HCT116 (cell line): ENCODE results near the gene PWWP2B. TPM values are rescaled to one million over a fixed set of nuclear protein-coding genes. Genes with fewer than 3 reads are reported as not detected.

ENCODE experiments used
- ATAC-seq: fragments of 200-7000 bp; cut with Tn5 transposase; 2 replicates; pipeline ENCODE4 v1.9.1; 2020; ENCODE audit warnings: mild to moderate bottlenecking, moderate library complexity
- BruUV-seq: library from RNA; stranded (reverse); fragments of 400-500 nt; replicated peaks from 2 replicates; lab custom pipeline; 2021; lab: Mats Ljungman, UMichigan
- CTCF ChIA-PET: fragments of 300-600 bp; sonication (Branson Sonifier 250); formaldehyde crosslinking; loops from one replicate; lab custom pipeline; 2021; ENCODE audit warnings: antibody characterized with exemption; lab: Charles Lee
- POLR2A ChIA-PET: fragments of 300-600, 350-600 bp; sonication (Branson Sonifier 250); formaldehyde crosslinking; loops from one replicate; lab custom pipeline; 2021; ENCODE audit warnings: antibody characterized with exemption; lab: Charles Lee
- RAD21 ChIA-PET, 2 experiments: fragments of 300-600 bp; sonication (Branson Sonifier 250); formaldehyde crosslinking; loops; one replicate each; lab custom pipeline; 2023; ENCODE audit warnings: low total read pairs in 2 of 2; ENCODE audit not compliant: uncharacterized antibody in 2 of 2, unreplicated experiment in 2 of 2, low non-redundant PET in 1 of 2; lab: Charles Lee
- DNase-seq: peaks from one replicate; pipeline ENCODE4 v3.0.0-alpha.2; 2010; ENCODE audit warnings: low read depth, low spot score
- H2AFZ ChIP-seq: fragments of 200-600 bp; shearing (Covaris generic), sonication (generic); 2 replicates; pipeline ENCODE4 v1.6.1; 2017; ENCODE audit warnings: low read depth, mixed run types, mixed read lengths, antibody characterized with exemption, low read length; ENCODE audit not compliant: poor library complexity, severe bottlenecking
- H3K27ac ChIP-seq: 2 replicates; pipeline ENCODE4 v1.5.1; 2012; ENCODE audit warnings: low read depth, low read length
- H3K27me3 ChIP-seq: fragments of 200-600 bp; sonication (generic); 2 replicates; pipeline ENCODE4 v1.6.1; 2016; ENCODE audit warnings: mixed run types, low read length, mixed read lengths; ENCODE audit not compliant: insufficient read depth
- H3K36me3 ChIP-seq, 2 experiments: fragments of 200-500 bp in 1 of 2; fragments of 200-600 bp in 1 of 2; sonication (Bioruptor generic) in 1 of 2; sonication (generic) in 1 of 2; 2 replicates each; pipeline versions ENCODE4 v1.5.1 to v1.6.1; 2014 to 2016; ENCODE audit warnings: low read length in 2 of 2, inconsistent platforms in 1 of 2, mixed read lengths in 1 of 2, mixed run types in 1 of 2; ENCODE audit not compliant: insufficient read depth in 2 of 2, control insufficient read depth in 1 of 2
- H3K4me1 ChIP-seq, 2 experiments: fragments of 200-600 bp in 1 of 2; sonication (generic) in 1 of 2; 2 replicates each; pipeline versions ENCODE4 v1.5.1 to v1.6.1; 2012 to 2017; ENCODE audit warnings: low read length in 2 of 2, inconsistent platforms in 1 of 2, mild to moderate bottlenecking in 1 of 2, mixed read lengths in 1 of 2, mixed run types in 1 of 2, moderate library complexity in 1 of 2; ENCODE audit not compliant: insufficient read depth in 2 of 2, control insufficient read depth in 1 of 2
- H3K4me2 ChIP-seq: fragments of 200-600 bp; sonication (generic); 2 replicates; pipeline ENCODE4 v1.6.1; 2017; ENCODE audit warnings: mixed run types, low read length, mixed read lengths
- H3K4me3 ChIP-seq, 2 experiments: fragments of 200-600 bp in 1 of 2; sonication (generic) in 1 of 2; replicated peaks in 1 of 2; 2 replicates each; pipeline ENCODE4 v1.5.1; 2011 to 2016; ENCODE audit warnings: low read length in 2 of 2, control low read depth in 1 of 2, low read depth in 1 of 2, mild to moderate bottlenecking in 1 of 2, mixed read lengths in 1 of 2, mixed run types in 1 of 2
- H3K79me2 ChIP-seq: fragments of 200-600 bp; sonication (generic); 2 replicates; pipeline ENCODE4 v1.6.1; 2017; ENCODE audit warnings: mild to moderate bottlenecking, mixed run types, low read length, moderate library complexity, mixed read lengths; ENCODE audit not compliant: insufficient read depth
- H3K9ac ChIP-seq: fragments of 200-600 bp; sonication (generic); 2 replicates; pipeline ENCODE4 v1.6.1; 2016; ENCODE audit warnings: low read length, mixed read lengths
- H3K9me2 ChIP-seq: fragments of 200-600 bp; sonication (generic), shearing (Covaris generic); 2 replicates; pipeline ENCODE4 v1.6.1; 2017; ENCODE audit warnings: mixed run types, mild to moderate bottlenecking, moderate library complexity; ENCODE audit not compliant: insufficient read depth
- H3K9me3 ChIP-seq, 2 experiments: fragments of 200-500 bp in 1 of 2; fragments of 200-600 bp in 1 of 2; sonication (Bioruptor generic) in 1 of 2; sonication (generic) in 1 of 2; 2 replicates each; pipeline ENCODE4 v1.6.1; 2014 to 2017; ENCODE audit warnings: low read length in 2 of 2, mixed read lengths in 2 of 2, inconsistent platforms in 1 of 2, low read depth in 1 of 2, mild to moderate bottlenecking in 1 of 2, mixed run types in 1 of 2, moderate library complexity in 1 of 2; ENCODE audit not compliant: control insufficient read depth in 1 of 2, insufficient read depth in 1 of 2
- H4K20me1 ChIP-seq: fragments of 200-600 bp; sonication (generic), shearing (Covaris generic); 2 replicates; pipeline ENCODE4 v1.6.1; 2017; ENCODE audit warnings: mixed run types, mild to moderate bottlenecking, moderate library complexity; ENCODE audit not compliant: insufficient read depth
- ATF3 ChIP-seq: IDR thresholded peaks from 2 replicates; pipeline ENCODE4 v1.6.1; 2012
- CBX3 ChIP-seq: IDR thresholded peaks from 2 replicates; pipeline ENCODE4 v1.6.1; 2012; ENCODE audit warnings: low read depth
- CTCF ChIP-seq, 3 experiments: fragments of 200-600 bp in 1 of 3; sonication (generic) in 1 of 3; IDR thresholded peaks in 2 of 3; conservative IDR thresholded peaks in 1 of 3; 2 replicates each; pipeline ENCODE4 v1.5.1; 2012 to 2017; ENCODE audit warnings: low read depth in 2 of 3, low read length in 2 of 3, antibody characterized with exemption in 1 of 3, borderline replicate concordance in 1 of 3, control low read depth in 1 of 3, mild to moderate bottlenecking in 1 of 3, mixed read lengths in 1 of 3, mixed run types in 1 of 3, moderate library complexity in 1 of 3; ENCODE audit not compliant: insufficient read depth in 1 of 3
- ELF1 ChIP-seq: IDR thresholded peaks from 2 replicates; pipeline ENCODE4 v1.6.1; 2012; ENCODE audit warnings: low read depth, borderline replicate concordance
- EZH2 ChIP-seq: fragments of 200-600 bp; sonication (generic); IDR thresholded peaks from 2 replicates; pipeline ENCODE4 v1.6.1; 2017; ENCODE audit warnings: antibody characterized with exemption, mixed run types
- EZH2phosphoT487 ChIP-seq: fragments of 200-600 bp; IDR thresholded peaks from 2 replicates; pipeline ENCODE4 v1.6.1; 2018; ENCODE audit warnings: antibody characterized with exemption, borderline replicate concordance
- FOSL1 ChIP-seq: IDR thresholded peaks from 2 replicates; pipeline ENCODE4 v1.6.1; 2012; ENCODE audit warnings: low read depth
- POLR2A ChIP-seq: IDR thresholded peaks from 2 replicates; pipeline ENCODE4 v1.7.0; 2011; ENCODE audit warnings: borderline replicate concordance; ENCODE audit not compliant: insufficient read depth, insufficient read length; ENCODE audit errors: extremely low read depth
- POLR2AphosphoS5 ChIP-seq: IDR thresholded peaks from 2 replicates; pipeline ENCODE4 v1.6.1; 2011; ENCODE audit warnings: mild to moderate bottlenecking, low read depth, low read length, moderate library complexity
- SIN3A ChIP-seq: IDR thresholded peaks from 2 replicates; pipeline ENCODE4 v1.6.1; 2012; ENCODE audit warnings: low read depth
- SP1 ChIP-seq: IDR thresholded peaks from 2 replicates; pipeline ENCODE4 v1.6.1; 2012; ENCODE audit warnings: low read depth
- YY1 ChIP-seq: IDR thresholded peaks from 2 replicates; pipeline ENCODE4 v1.6.1; 2011; ENCODE audit warnings: low read length, low read depth, moderate library complexity, mild to moderate bottlenecking; ENCODE audit not compliant: insufficient replicate concordance; ENCODE audit errors: extremely low read depth
- ZBTB33 ChIP-seq: IDR thresholded peaks from 2 replicates; pipeline ENCODE4 v1.6.1; 2011; ENCODE audit warnings: mild to moderate bottlenecking, low read length, moderate library complexity; ENCODE audit not compliant: insufficient replicate concordance; ENCODE audit errors: extremely low read depth
- ZNF274 ChIP-seq: fragments of 200-500 bp; sonication (Bioruptor generic); IDR thresholded peaks from 2 replicates; pipeline ENCODE4 v1.6.1; 2014; ENCODE audit warnings: mild to moderate bottlenecking, low read depth, low read length, inconsistent platforms
- intact Hi-C: fragments of 100-400 bp; cut with micrococcal nuclease; formaldehyde crosslinking; loops from 2 replicates; pipeline ENCODE4 v1.10.0; 2022
- total RNA-seq: library from RNA; stranded (reverse); gene quantifications from one replicate; pipeline ENCODE4 v1.2.1, GENCODE V29; 2021; ENCODE audit not compliant: unreplicated experiment

The PWWP2B gene
- total RNA-seq, 1 experiment from 2014 or later, result 13.9 TPM

GRCh38 chr10:132366499-132366898 lies 30.5 kb upstream of the PWWP2B start:
- RAD21 ChIA-PET, result no interaction called here
- TF ChIP-seq FOSL1 (no peak), CBX3 (no peak)
- TF ChIP-seq, all 23 proteins: peak for 0
- DNase-seq (no peak), ATAC-seq (no peak)
- Histone ChIP-seq H3K79me2 (no peaks in the 10 kb centered on the region), H2AFZ (no peak overlapping the region), H3K36me3 (no peaks in the 10 kb centered on the region), H3K4me3 (no peak overlapping the region), H3K27ac (no peak overlapping the region), H3K4me2 (no peak overlapping the region), H3K9me2 (no peaks in the 10 kb centered on the region), H4K20me1 (no peaks in the 10 kb centered on the region), H3K9me3 (no peaks in the 10 kb centered on the region), H3K9ac (no peak overlapping the region), H3K4me1 (peaks cover 3% of the 10 kb centered on the region in 2 experiments; a peak in 3 of 4 replicates), H3K27me3 (no peaks in the 10 kb centered on the region)
- ChIA-PET CTCF (no interaction called here), POLR2A (no interaction called here)
- no TSS peak for BruUV-seq
- intact Hi-C loops, result no loop called here

GRCh38 chr10:132368391-132368790 lies 28.6 kb upstream of the PWWP2B start:
- Histone ChIP-seq H3K4me1 (peaks cover 3 to 6% of the 10 kb centered on the region in 2 experiments; a peak in 3 of 4 replicates), H3K27ac (no peak overlapping the region), H3K9ac (no peak overlapping the region), H3K36me3 (no peaks in the 10 kb centered on the region), H2AFZ (no peak overlapping the region), H3K27me3 (no peaks in the 10 kb centered on the region), H3K4me3 (no peak overlapping the region), H3K9me3 (no peaks in the 10 kb centered on the region), H3K79me2 (no peaks in the 10 kb centered on the region), H4K20me1 (no peaks in the 10 kb centered on the region), H3K9me2 (no peaks in the 10 kb centered on the region), H3K4me2 (no peak overlapping the region)
- ATAC-seq (no peak), DNase-seq (no peak)
- CTCF ChIA-PET, result no interaction called here
- BruUV-seq, result no TSS peak
- intact Hi-C loops, result no loop called here
- POLR2A ChIA-PET, result no interaction called here
- RAD21 ChIA-PET, result no interaction called here
- TF ChIP-seq ATF3, result no peak
- TF ChIP-seq POLR2A, result no peak
- no peak for TF ChIP-seq YY1
- TF ChIP-seq ZNF274, result no peak
- TF ChIP-seq ELF1, result no peak
- TF ChIP-seq EZH2, result no peak
- no peak for TF ChIP-seq SIN3A
- no peak for TF ChIP-seq ZBTB33
- TF ChIP-seq CTCF (IDR thresholded peaks at IDR 0.05 in 2 of 3, conservative IDR thresholded peaks at IDR 0.05 in 1 of 3; ENCODE audit: borderline replicate concordance in 1 of 3, insufficient read depth in 1 of 3, low read depth in 2 of 3, low read length in 2 of 3), result no peak
- TF ChIP-seq SP1, result no peak
- no peak for TF ChIP-seq POLR2AphosphoS5
- TF ChIP-seq EZH2phosphoT487, result no peak
